ENCODE measurements around the gene TOX3. TPM values are rescaled to one million over a fixed set of nuclear protein-coding genes. Genes with fewer than 3 reads are reported as not detected.

TOX3 gene
- total and polyA plus RNA-seq, 7 experiments from 2014 or later = not detected

DNA sequence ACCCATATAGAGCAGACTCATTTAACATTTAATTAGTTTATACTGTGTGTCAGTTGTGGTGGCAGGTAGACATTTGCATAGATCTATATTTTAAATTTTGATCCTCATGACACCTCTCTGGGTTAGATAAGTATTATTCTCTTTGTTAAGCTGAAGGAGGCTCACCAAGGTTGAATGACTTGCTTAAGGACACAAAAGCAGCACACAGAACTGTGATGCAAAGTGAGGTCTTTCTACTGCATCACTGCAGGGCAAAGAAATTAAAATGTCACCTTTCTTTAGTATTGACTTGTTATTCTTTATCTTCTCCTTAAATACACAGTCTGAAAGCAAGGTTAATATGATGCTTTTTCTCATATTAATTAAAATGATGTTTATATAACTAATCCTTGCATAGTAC, 8.6 kb upstream of the TOX3 start:
- ChIA-PET POLR2A (no interaction called here), CTCF (no interaction called here)
- Mint-ChIP-seq H3K27me3 (peaks cover 0 to 11% (median 5%) of the 10 kb centered on the region in 5 donors), H3K9me3 (peaks cover 0 to 22% (median 5%) of the 10 kb centered on the region in 11 donors), H3K4me3 (no peak overlapping the region), H3K4me1 (peaks cover 0 to 2% (median 0%) of the 10 kb centered on the region in 7 donors), H3K27ac (no peak overlapping the region), H3K36me3 (no peaks in the 10 kb centered on the region)
- Histone ChIP-seq H3K9me3 (ENCODE audit: control insufficient read depth in 2 of 3, low read length in 3 of 3) (no peaks in the 10 kb centered on the region), H3K4me1 (ENCODE audit: control insufficient read depth in 2 of 2, insufficient read depth in 2 of 2, low read length in 2 of 2) (no peaks in the 10 kb centered on the region), H3K36me3 (ENCODE audit: control insufficient read depth in 2 of 3, insufficient read depth in 3 of 3, low read length in 3 of 3) (no peaks in the 10 kb centered on the region), H3K27me3 (ENCODE audit: control insufficient read depth in 2 of 2, insufficient read depth in 2 of 2, low read length in 2 of 2) (no peaks in the 10 kb centered on the region), H3K4me3 (ENCODE audit: low read length) (no peak overlapping the region), H3K27ac (ENCODE audit: low read depth, low read length) (no peak overlapping the region)
- DNase-seq (no peak), ATAC-seq (no peak)
- intact Hi-C loops (cut with micrococcal nuclease) = no loop called here

DNA sequence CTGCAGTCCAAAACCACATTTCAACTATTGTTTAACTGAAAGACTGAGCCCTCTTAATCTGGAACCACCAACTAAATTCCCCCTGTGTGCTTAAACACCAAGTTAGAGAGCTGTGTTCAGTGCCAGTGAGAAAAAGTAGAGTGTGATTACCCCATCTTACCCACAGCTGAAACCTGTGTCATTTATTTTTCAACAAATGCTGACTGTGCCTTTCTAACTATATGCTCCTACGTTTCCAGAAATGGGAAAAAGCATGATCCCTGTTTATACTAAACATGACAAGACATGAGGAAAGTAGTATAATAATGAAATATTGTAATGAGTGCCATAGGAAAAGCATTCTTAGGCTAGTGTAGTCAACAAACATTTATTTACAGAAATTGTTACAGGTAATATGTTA, 7.4 kb upstream of the TOX3 start:
- ChIA-PET CTCF (no interaction called here), POLR2A (no interaction called here)
- Mint-ChIP-seq H3K27me3 (peaks cover 3 to 20% (median 12%) of the 10 kb centered on the region in 5 donors), H3K36me3 (no peaks in the 10 kb centered on the region), H3K4me1 (peaks cover 0 to 2% (median 0%) of the 10 kb centered on the region in 7 donors), H3K9me3 (peaks cover 0 to 22% (median 5%) of the 10 kb centered on the region in 11 donors), H3K4me3 (no peak overlapping the region), H3K27ac (no peak overlapping the region)
- Histone ChIP-seq H3K27me3 (ENCODE audit: control insufficient read depth in 2 of 2, insufficient read depth in 2 of 2, low read length in 2 of 2) (no peaks in the 10 kb centered on the region), H3K4me1 (ENCODE audit: control insufficient read depth in 2 of 2, insufficient read depth in 2 of 2, low read length in 2 of 2) (no peaks in the 10 kb centered on the region), H3K36me3 (ENCODE audit: control insufficient read depth in 2 of 3, insufficient read depth in 3 of 3, low read length in 3 of 3) (no peaks in the 10 kb centered on the region), H3K9me3 (ENCODE audit: control insufficient read depth in 2 of 3, low read length in 3 of 3) (no peaks in the 10 kb centered on the region), H3K4me3 (ENCODE audit: low read length) (no peak overlapping the region), H3K27ac (ENCODE audit: low read depth, low read length) (no peak overlapping the region)
- DNase-seq = no peak
- ATAC-seq = no peak
- intact Hi-C loops (cut with micrococcal nuclease) = no loop called here

DNA sequence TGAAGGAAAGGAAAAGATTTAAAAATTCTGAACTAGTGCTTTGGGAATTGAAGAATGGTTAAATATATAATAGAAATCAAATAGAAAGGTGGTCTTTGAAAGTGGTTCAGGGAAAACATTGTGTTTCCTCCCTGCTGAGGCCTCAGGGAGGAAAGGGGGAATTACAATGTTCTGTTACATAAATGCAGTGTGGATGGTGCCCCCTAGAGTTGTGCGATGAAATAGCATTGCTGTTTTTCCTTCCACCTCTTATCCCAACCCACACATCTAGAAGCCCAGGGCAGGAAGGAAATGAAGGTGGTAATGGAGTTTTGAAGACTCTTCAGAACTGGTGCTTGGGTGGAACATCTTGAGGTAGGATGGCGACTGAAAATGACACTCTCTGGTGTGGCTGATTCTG, 6.4 kb upstream of the TOX3 start:
- peaks cover 0 to 27% (median 5%) of the 10 kb centered on the region in 11 donors for H3K9me3 Mint-ChIP-seq
- no peaks in the 10 kb centered on the region for H3K36me3 Mint-ChIP-seq
- H3K27me3 Mint-ChIP-seq = peaks cover 11 to 29% (median 22%) of the 10 kb centered on the region in 5 donors
- no peak overlapping the region for H3K4me3 Mint-ChIP-seq
- intact Hi-C loops (cut with micrococcal nuclease) = no loop called here
- Histone ChIP-seq H3K27ac (ENCODE audit: low read depth, low read length) (no peak overlapping the region), H3K4me1 (ENCODE audit: control insufficient read depth in 2 of 2, insufficient read depth in 2 of 2, low read length in 2 of 2) (no peaks in the 10 kb centered on the region), H3K4me3 (ENCODE audit: low read length) (no peak overlapping the region), H3K9me3 (ENCODE audit: control insufficient read depth in 2 of 3, low read length in 3 of 3) (no peaks in the 10 kb centered on the region), H3K27me3 (ENCODE audit: control insufficient read depth in 2 of 2, insufficient read depth in 2 of 2, low read length in 2 of 2) (peaks cover 0 to 7% of the 10 kb centered on the region in 2 donors), H3K36me3 (ENCODE audit: control insufficient read depth in 2 of 3, insufficient read depth in 3 of 3, low read length in 3 of 3) (no peaks in the 10 kb centered on the region)
- no peak for DNase-seq
- ATAC-seq = no peak
- no peak overlapping the region for H3K27ac Mint-ChIP-seq
- ChIA-PET POLR2A (no interaction called here), CTCF (no interaction called here)
- H3K4me1 Mint-ChIP-seq = peaks cover 0 to 2% (median 0%) of the 10 kb centered on the region in 7 donors

DNA sequence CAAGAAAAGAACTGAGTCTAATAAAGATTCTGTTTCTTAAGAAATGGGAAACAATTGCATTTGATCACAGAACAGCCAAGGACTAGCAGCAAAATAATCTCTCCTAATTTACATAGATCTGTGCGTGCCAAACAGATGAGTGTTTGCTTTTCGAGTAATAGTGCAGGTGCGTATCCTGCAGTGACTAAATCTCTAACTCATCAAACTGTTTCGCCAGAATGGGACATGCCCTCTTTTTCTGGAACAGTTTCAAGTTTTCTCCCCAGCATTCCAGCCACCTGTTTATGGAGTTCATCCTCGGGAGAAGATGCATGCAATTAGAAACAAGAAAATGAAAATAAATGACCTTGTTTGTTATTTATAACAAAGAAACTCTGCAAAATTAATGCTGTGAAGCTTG, 5.7 kb upstream of the TOX3 start:
- H3K4me3 ChIP-seq (ENCODE audit: low read length) = no peak overlapping the region
- peaks cover 0 to 4% (median 2%) of the 10 kb centered on the region in 7 donors for H3K4me1 Mint-ChIP-seq
- no peaks in the 10 kb centered on the region for H3K36me3 ChIP-seq (ENCODE audit: control insufficient read depth in 2 of 3, insufficient read depth in 3 of 3, low read length in 3 of 3)
- H3K27me3 ChIP-seq (ENCODE audit: control insufficient read depth in 2 of 2, insufficient read depth in 2 of 2, low read length in 2 of 2) = peaks cover 4 to 7% of the 10 kb centered on the region in 2 donors
- no peak overlapping the region for H3K27ac Mint-ChIP-seq
- intact Hi-C loops (cut with micrococcal nuclease) = no loop called here
- H3K27me3 Mint-ChIP-seq = peaks cover 18 to 36% (median 29%) of the 10 kb centered on the region in 5 donors
- H3K9me3 ChIP-seq (ENCODE audit: control insufficient read depth in 2 of 3, low read length in 3 of 3) = no peaks in the 10 kb centered on the region
- H3K27ac ChIP-seq (ENCODE audit: low read depth, low read length) = no peak overlapping the region
- ChIA-PET CTCF (no interaction called here), POLR2A (no interaction called here)
- H3K4me1 ChIP-seq (ENCODE audit: control insufficient read depth in 2 of 2, insufficient read depth in 2 of 2, low read length in 2 of 2) = no peaks in the 10 kb centered on the region
- DNase-seq (no peak), ATAC-seq (no peak)
- H3K36me3 Mint-ChIP-seq = no peaks in the 10 kb centered on the region
- H3K4me3 Mint-ChIP-seq = no peak overlapping the region
- H3K9me3 Mint-ChIP-seq = peaks cover 0 to 31% (median 5%) of the 10 kb centered on the region in 11 donors

DNA sequence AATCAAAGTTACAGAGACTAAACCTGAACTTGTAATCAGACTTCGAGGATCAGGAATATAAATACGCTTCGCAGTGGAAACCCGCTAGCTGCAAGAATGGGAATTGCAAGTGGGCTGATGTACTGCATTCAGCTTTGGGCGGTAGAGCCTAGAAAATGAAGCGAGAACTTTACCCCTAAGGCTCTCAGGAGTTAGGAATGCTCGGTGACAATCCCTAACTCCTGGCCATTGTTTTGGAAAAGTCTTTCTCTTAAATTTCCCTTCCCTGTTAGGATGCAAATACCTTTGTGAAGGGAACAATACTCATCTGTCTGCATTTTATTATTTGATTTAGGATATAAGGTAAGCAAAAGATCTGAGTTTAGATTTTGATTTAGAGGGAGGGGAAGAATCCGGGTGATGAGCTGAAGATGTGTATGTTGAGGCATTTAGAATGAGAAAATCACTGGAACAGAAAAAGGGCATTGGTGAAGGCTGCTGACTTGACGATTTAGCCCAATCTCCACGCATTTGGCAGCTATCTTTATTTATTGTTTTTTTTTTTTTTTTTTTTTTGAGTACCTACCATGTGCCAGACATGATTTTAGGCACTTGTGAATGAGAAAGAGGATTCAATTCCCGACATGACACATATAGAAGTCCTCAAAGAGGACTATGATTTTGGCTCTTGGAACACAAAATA, 2.2 kb upstream of the TOX3 start:
- no peak for ATAC-seq

DNA sequence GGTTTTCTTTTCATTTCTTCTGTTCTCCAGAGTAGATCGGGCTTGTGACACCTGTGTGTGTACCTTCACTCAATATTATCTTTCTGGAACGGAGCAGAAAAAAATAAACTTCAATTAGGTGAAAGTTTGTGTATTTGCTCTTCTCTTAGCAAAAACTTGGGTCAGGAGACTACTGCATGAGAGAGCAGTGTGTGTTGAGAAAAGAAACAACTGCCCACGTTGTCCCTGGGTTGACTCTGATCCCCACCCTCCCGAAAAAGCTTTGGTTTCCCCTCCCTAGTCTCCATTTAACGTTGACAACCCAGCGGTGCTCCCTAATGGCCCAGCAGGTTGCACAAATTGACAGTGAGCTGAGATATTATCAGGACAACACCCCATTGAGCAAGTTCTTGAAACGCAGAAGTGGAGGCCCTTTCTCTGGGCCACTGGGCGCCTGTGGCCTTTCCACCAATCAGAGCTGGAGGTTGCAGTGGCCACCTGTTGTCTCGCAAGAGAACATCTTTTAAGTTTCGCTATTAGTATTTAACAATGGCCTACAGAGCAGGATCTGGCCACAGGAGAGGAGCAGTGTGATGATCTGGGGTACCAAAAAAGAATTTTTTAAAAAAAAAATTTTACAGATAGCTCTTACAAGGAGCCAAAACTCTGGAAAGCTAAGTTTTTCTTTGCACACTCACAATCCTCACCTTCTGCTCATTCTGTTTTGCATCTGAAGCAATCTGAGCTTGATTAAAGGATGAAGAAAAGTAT, 1.5 kb upstream of the TOX3 start:
- Histone ChIP-seq H3K27ac (ENCODE audit: low read depth, low read length) (no peak overlapping the region), H3K36me3 (ENCODE audit: control insufficient read depth in 2 of 3, insufficient read depth in 3 of 3, low read length in 3 of 3) (no peaks in the 10 kb centered on the region), H3K9me3 (ENCODE audit: control insufficient read depth in 2 of 3, low read length in 3 of 3) (no peaks in the 10 kb centered on the region), H3K27me3 (ENCODE audit: control insufficient read depth in 2 of 2, insufficient read depth in 2 of 2, low read length in 2 of 2) (peaks cover 4 to 7% of the 10 kb centered on the region in 2 donors), H3K4me1 (ENCODE audit: control insufficient read depth in 2 of 2, insufficient read depth in 2 of 2, low read length in 2 of 2) (no peaks in the 10 kb centered on the region), H3K4me3 (ENCODE audit: low read length) (no peak overlapping the region)
- ChIA-PET CTCF (no interaction called here), POLR2A (no interaction called here)
- peaks cover 0 to 16% (median 2%) of the 10 kb centered on the region in 11 donors for H3K9me3 Mint-ChIP-seq
- no peak overlapping the region for H3K27ac Mint-ChIP-seq
- no peak for ATAC-seq
- peaks cover 38 to 55% (median 48%) of the 10 kb centered on the region in 5 donors for H3K27me3 Mint-ChIP-seq
- DNase-seq = no peak
- intact Hi-C loops (cut with micrococcal nuclease) = no loop called here
- peaks cover 0 to 11% (median 5%) of the 10 kb centered on the region in 7 donors for H3K4me1 Mint-ChIP-seq
- H3K4me3 Mint-ChIP-seq = peak overlapping the region in 2 of 10 donors; percentile 22 to 74
- H3K36me3 Mint-ChIP-seq = no peaks in the 10 kb centered on the region

More for the DNA sequence above, 2.2 kb upstream of the TOX3 start:
- H3K36me3 Mint-ChIP-seq = no peaks in the 10 kb centered on the region
- CTCF ChIA-PET = no interaction called here
- intact Hi-C loops (cut with micrococcal nuclease) = no loop called here
- Histone ChIP-seq H3K36me3 (ENCODE audit: control insufficient read depth in 2 of 3, insufficient read depth in 3 of 3, low read length in 3 of 3) (no peaks in the 10 kb centered on the region), H3K4me1 (ENCODE audit: control insufficient read depth in 2 of 2, insufficient read depth in 2 of 2, low read length in 2 of 2) (no peaks in the 10 kb centered on the region), H3K4me3 (ENCODE audit: low read length) (no peak overlapping the region), H3K27me3 (ENCODE audit: control insufficient read depth in 2 of 2, insufficient read depth in 2 of 2, low read length in 2 of 2) (peaks cover 4 to 7% of the 10 kb centered on the region in 2 donors), H3K27ac (ENCODE audit: low read depth, low read length) (no peak overlapping the region), H3K9me3 (ENCODE audit: control insufficient read depth in 2 of 3, low read length in 3 of 3) (no peaks in the 10 kb centered on the region)
- H3K4me1 Mint-ChIP-seq = peaks cover 0 to 11% (median 5%) of the 10 kb centered on the region in 7 donors
- no peak for DNase-seq
- H3K9me3 Mint-ChIP-seq = peaks cover 0 to 21% (median 5%) of the 10 kb centered on the region in 11 donors
- no peak overlapping the region for H3K27ac Mint-ChIP-seq
- POLR2A ChIA-PET = no interaction called here
- no peak overlapping the region for H3K4me3 Mint-ChIP-seq
- H3K27me3 Mint-ChIP-seq = peaks cover 33 to 57% (median 44%) of the 10 kb centered on the region in 5 donors
